Measurements from ENCODE around the gene BDKRB2. TPM values are rescaled to one million over a fixed set of nuclear protein-coding genes. Genes with fewer than 3 reads are reported as not detected.

BDKRB2 gene
- total RNA-seq, 1 experiment from 2014 or later, result 0.15 TPM

DNA sequence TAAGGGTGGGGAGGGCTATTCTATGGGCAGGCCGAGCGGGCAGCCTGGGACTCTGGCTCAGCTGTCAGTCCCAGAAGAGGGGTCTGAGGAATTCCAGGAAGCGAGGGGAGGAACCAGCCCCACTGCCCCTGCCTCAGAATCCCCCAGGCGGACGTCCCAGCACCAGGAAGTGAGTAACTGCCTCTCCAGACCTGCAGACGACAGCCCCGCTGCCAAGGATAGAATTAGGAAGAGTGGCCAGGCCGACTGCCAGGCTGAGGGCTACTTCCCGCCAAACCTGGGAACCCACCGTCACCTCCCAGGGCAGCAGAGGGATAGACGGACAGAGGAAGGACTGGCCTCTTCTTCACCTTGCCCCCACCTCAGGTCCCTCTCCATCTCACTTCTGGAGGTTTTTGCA, 6.7 kb upstream of the BDKRB2 start:
- Mint-ChIP-seq H3K27me3 (ENCODE audit: low read depth) (peaks cover 22% of the 10 kb centered on the region), H3K4me1 (peaks cover 19 to 21% of the 10 kb centered on the region in 2 experiments), H3K9me3 (no peaks in the 10 kb centered on the region), H3K36me3 (ENCODE audit: insufficient read depth in 1 of 3, low read depth in 3 of 3) (no peaks in the 10 kb centered on the region), H3K4me3 (no peak overlapping the region), H3K27ac (no peak overlapping the region)
- no peaks in the 10 kb centered on the region for H3K27me3 ChIP-seq (ENCODE audit: insufficient read depth, low read length)
- H3T11ph ChIP-seq (ENCODE audit: low read length), result no peak overlapping the region
- H3K23me2 ChIP-seq (ENCODE audit: insufficient read length, low read depth, low read length, poor library complexity, severe bottlenecking), result no peaks in the 10 kb centered on the region
- TF ChIP-seq, protein P1, sequence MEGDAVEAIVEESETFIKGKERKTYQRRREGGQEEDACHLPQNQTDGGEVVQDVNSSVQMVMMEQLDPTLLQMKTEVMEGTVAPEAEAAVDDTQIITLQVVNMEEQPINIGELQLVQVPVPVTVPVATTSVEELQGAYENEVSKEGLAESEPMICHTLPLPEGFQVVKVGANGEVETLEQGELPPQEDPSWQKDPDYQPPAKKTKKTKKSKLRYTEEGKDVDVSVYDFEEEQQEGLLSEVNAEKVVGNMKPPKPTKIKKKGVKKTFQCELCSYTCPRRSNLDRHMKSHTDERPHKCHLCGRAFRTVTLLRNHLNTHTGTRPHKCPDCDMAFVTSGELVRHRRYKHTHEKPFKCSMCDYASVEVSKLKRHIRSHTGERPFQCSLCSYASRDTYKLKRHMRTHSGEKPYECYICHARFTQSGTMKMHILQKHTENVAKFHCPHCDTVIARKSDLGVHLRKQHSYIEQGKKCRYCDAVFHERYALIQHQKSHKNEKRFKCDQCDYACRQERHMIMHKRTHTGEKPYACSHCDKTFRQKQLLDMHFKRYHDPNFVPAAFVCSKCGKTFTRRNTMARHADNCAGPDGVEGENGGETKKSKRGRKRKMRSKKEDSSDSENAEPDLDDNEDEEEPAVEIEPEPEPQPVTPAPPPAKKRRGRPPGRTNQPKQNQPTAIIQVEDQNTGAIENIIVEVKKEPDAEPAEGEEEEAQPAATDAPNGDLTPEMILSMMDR (conservative IDR thresholded peaks at IDR 0.05), result no peak
- no peak overlapping the region for H4K8ac ChIP-seq (replicated peaks; ENCODE audit: insufficient read length, low read depth, low read length)
- no peak overlapping the region; the same call in 1 of the 2 replicates for H3K14ac ChIP-seq (ENCODE audit: insufficient read depth, low read length)
- no peak overlapping the region for H4K91ac ChIP-seq (ENCODE audit: insufficient read length, low read depth, low read length)
- no peaks in the 10 kb centered on the region for H4K20me1 ChIP-seq (ENCODE audit: control insufficient read depth, insufficient read depth, insufficient read length)
- H4K5ac ChIP-seq (ENCODE audit: insufficient read length, low read depth, low read length), result no peak overlapping the region
- H3K79me2 ChIP-seq (ENCODE audit: insufficient read depth, low read length), result no peaks in the 10 kb centered on the region
- no peaks in the 10 kb centered on the region for H3K9me3 ChIP-seq (ENCODE audit: control insufficient read depth, low read depth, low read length)
- no CpG with 5 or more reads among the region's 11 CpGs for WGBS (ENCODE audit: extremely low coverage, insufficient read length, low lambda C conversion rate)
- no peak overlapping the region for H2BK120ac ChIP-seq (ENCODE audit: low read depth, low read length, poor library complexity, severe bottlenecking)
- H2BK12ac ChIP-seq (ENCODE audit: insufficient read length, low read depth, low read length), result no peak overlapping the region
- no peak for DNase-seq
- no peak overlapping the region for H3K27ac ChIP-seq (ENCODE audit: insufficient read length, low read depth, low read length)
- no peak overlapping the region for H3K56ac ChIP-seq (ENCODE audit: insufficient read length, low read depth, low read length)
- H2AFZ ChIP-seq (ENCODE audit: low read length), result no peak overlapping the region
- peaks cover under 1% of the 10 kb centered on the region; the same call in 1 of the 2 replicates for H3K4me1 ChIP-seq (ENCODE audit: insufficient read depth, low read length)
- H3K23ac ChIP-seq (ENCODE audit: insufficient read length, low read depth, low read length), result no peak overlapping the region
- no peak overlapping the region for H2BK5ac ChIP-seq (ENCODE audit: insufficient read length, low read length)
- H3K9ac ChIP-seq (ENCODE audit: extremely low read depth, insufficient read length, low read length), result no peak overlapping the region
- H2BK20ac ChIP-seq (ENCODE audit: low read depth, low read length, poor library complexity, severe bottlenecking), result no peak overlapping the region
- no peak overlapping the region for H2AK5ac ChIP-seq (ENCODE audit: insufficient read length, low read length)
- H3K4me2 ChIP-seq (ENCODE audit: insufficient read depth, insufficient read length, low read length), result no peak overlapping the region
- no peak overlapping the region for H2BK15ac ChIP-seq (ENCODE audit: low read depth, low read length)
- H3K79me1 ChIP-seq (ENCODE audit: insufficient read depth, low read depth, low read length, poor library complexity, severe bottlenecking), result no peaks in the 10 kb centered on the region
- no peak overlapping the region for H3K18ac ChIP-seq (ENCODE audit: insufficient read length, low read depth, low read length)
- no peak overlapping the region for H3K4ac ChIP-seq (ENCODE audit: low read depth, low read length)
